Left ventricle myocardium superior (tissue), 1 donor: ENCODE measurements around the gene PLXNB2. TPM values are rescaled to one million over a fixed set of nuclear protein-coding genes. Genes with fewer than 3 reads are reported as not detected.
A peak's percentile ranks its signal among the peaks of the same experiment; 100 is the strongest.

ENCODE experiments used
- ATAC-seq: fragments of 200-7000 bp; cut with Tn5 transposase; one replicate; pipeline ENCODE4 v1.9.1; 2020; ENCODE audit warnings: mild to moderate bottlenecking, moderate library complexity
- DNase-seq: peaks from one replicate; pipeline ENCODE4 v3.0.0-alpha.2; 2020
- intact Hi-C: fragments of 100-400 bp; cut with micrococcal nuclease; formaldehyde crosslinking; loops from one replicate; pipeline ENCODE4 v1.11.0; 2022
- total RNA-seq: library from RNA; stranded (reverse); fragmentation: NEBNext Ultra II Directional; extraction: Animal tissue kit (Norgen Biotek cat#: 25700); gene quantifications from one replicate; pipeline ENCODE4 v1.2.1, GENCODE V29; 2021
- donor health status: DM: no; HTN: yes; CAD: no; lungs with severe emphysema.

Gene PLXNB2
- total RNA-seq, 1 donor from 2014 or later, result 81.7 TPM

GRCh38 chr22:50249341-50250248 is 57.9 kb downstream of the PLXNB2 start:
- no peak for ATAC-seq
- intact Hi-C loops, result loop anchor here (10.0 kb wide), 1 partner anchor 95 kb away; the partner anchor contains the start of gene PPP6R2
- no peak for DNase-seq

GRCh38 chr22:50248196-50249081 is 59.0 kb downstream of the PLXNB2 start:
- ATAC-seq, result no peak
- intact Hi-C loops, result loop anchor here (10.0 kb wide), 1 partner anchor 96 kb away; the partner anchor contains the start of gene PPP6R2

GRCh38 chr22:50247748-50248147 is 59.7 kb downstream of the PLXNB2 start:
- DNase-seq (no peak), ATAC-seq (no peak)
- intact Hi-C loops, result loop anchor here (10.0 kb wide), 1 partner anchor 97 kb away; the partner anchor contains the start of gene PPP6R2

More at GRCh38 chr22:50248196-50249081, 59.0 kb downstream of the PLXNB2 start:
- DNase-seq, result no peak

- no peak for DNase-seq
- intact Hi-C loops, result loop anchor here (10.0 kb wide), 1 partner anchor 98 kb away; the partner anchor contains the start of gene PPP6R2
Observed at GRCh38 chr22:50246242-50247175, 60.9 kb downstream of the PLXNB2 start.

GRCh38 chr22:50245214-50246072 is 62.0 kb downstream of the PLXNB2 start:
- no peak for DNase-seq
- ATAC-seq, result peak; percentile 49
- intact Hi-C loops, result loop anchor here (10.0 kb wide), 1 partner anchor 99 kb away; the partner anchor contains the start of gene PPP6R2

More at GRCh38 chr22:50246242-50247175, 60.9 kb downstream of the PLXNB2 start:
- ATAC-seq, result no peak

GRCh38 chr22:50244420-50245213 is 62.8 kb downstream of the PLXNB2 start, which contains the start of gene TUBGCP6:
Gene TUBGCP6, minus strand, starts transcription at chr22:50245023. Its CDS starts 564 bp downstream, at chr22:50244459.
- intact Hi-C loops, result loop anchor here (10.0 kb wide), 1 partner anchor 100 kb away; the partner anchor contains the start of gene PPP6R2
- DNase-seq (peak; percentile 99), ATAC-seq (peak; percentile 94)

- DNase-seq (no peak), ATAC-seq (no peak)
- intact Hi-C loops, result loop anchor here (10.0 kb wide), 1 partner anchor 101 kb away; the partner anchor contains the start of gene PPP6R2
Observed at GRCh38 chr22:50243685-50244419, 63.6 kb downstream of the PLXNB2 start.

GRCh38 chr22:50242406-50242949 is 65.0 kb downstream of the PLXNB2 start:
- ATAC-seq, result no peak
- intact Hi-C loops, result loop anchor here (10.0 kb wide), 1 partner anchor 102 kb away; the partner anchor contains the start of gene PPP6R2
- DNase-seq, result no peak

- intact Hi-C loops, result no loop called here
Observed at GRCh38 chr22:50238755-50239154, 68.7 kb downstream of the PLXNB2 start.

GRCh38 chr22:50236731-50237409 is 70.6 kb downstream of the PLXNB2 start:
- ATAC-seq, result no peak
- DNase-seq, result no peak
- intact Hi-C loops, result no loop called here

More at GRCh38 chr22:50238755-50239154, 68.7 kb downstream of the PLXNB2 start:
- ATAC-seq (no peak), DNase-seq (no peak)

- ATAC-seq (no peak), DNase-seq (peak; percentile 17)
- intact Hi-C loops, result no loop called here
Observed at GRCh38 chr22:50233223-50233622, 74.2 kb downstream of the PLXNB2 start.

- ATAC-seq (no peak), DNase-seq (no peak)
- intact Hi-C loops, result no loop called here
Observed at GRCh38 chr22:50232481-50233151, 74.8 kb downstream of the PLXNB2 start.

- no peak for ATAC-seq
- intact Hi-C loops, result no loop called here
- no peak for DNase-seq
Observed at GRCh38 chr22:50229370-50229769, 78.1 kb downstream of the PLXNB2 start.

- DNase-seq (no peak), ATAC-seq (no peak)
Observed at GRCh38 chr22:50228366-50228765, 79.1 kb downstream of the PLXNB2 start.

More at GRCh38 chr22:50228366-50228765, 79.1 kb downstream of the PLXNB2 start:
- intact Hi-C loops, result no loop called here
